Ishikawa (cell line): ENCODE data around the gene MRPL19.

Experiments used
- CEBPB ChIP-seq: IDR thresholded peaks from 2 replicates; pipeline ENCODE4 v1.6.1; 2012
- EP300 ChIP-seq: IDR thresholded peaks from 2 replicates; pipeline ENCODE4 v1.6.1; 2012; ENCODE audit warnings: borderline replicate concordance
- FOXM1 ChIP-seq: IDR thresholded peaks from 2 replicates; pipeline ENCODE4 v1.6.1; 2012; ENCODE audit warnings: low read depth, borderline replicate concordance
- NFIC ChIP-seq: IDR thresholded peaks from 2 replicates; pipeline ENCODE4 v1.6.1; 2012
- RAD21 ChIP-seq: IDR thresholded peaks from 2 replicates; pipeline ENCODE4 v1.6.1; 2012; ENCODE audit warnings: low read depth
- REST ChIP-seq: IDR thresholded peaks from 2 replicates; pipeline ENCODE4 v1.6.1; 2012; ENCODE audit warnings: low read depth, mild to moderate bottlenecking
- TAF1 ChIP-seq: IDR thresholded peaks from 2 replicates; pipeline ENCODE4 v1.6.1; 2012; ENCODE audit warnings: low read depth, mild to moderate bottlenecking
- TCF12 ChIP-seq: IDR thresholded peaks from 2 replicates; pipeline ENCODE4 v1.6.1; 2012; ENCODE audit warnings: low read depth
- YY1 ChIP-seq: IDR thresholded peaks from 2 replicates; pipeline ENCODE4 v1.6.1; 2012; ENCODE audit warnings: low read depth
- ZBTB7A ChIP-seq: IDR thresholded peaks from 2 replicates; pipeline ENCODE4 v1.6.1; 2012; ENCODE audit warnings: low read depth
- TF ChIP-seq, protein P1 (sequence below): IDR thresholded peaks from 2 replicates; pipeline ENCODE4 v1.6.1; 2012
- TF ChIP-seq, protein P2 (sequence below): IDR thresholded peaks from 2 replicates; pipeline ENCODE4 v1.6.1; 2012

GRCh38 chr2:75646090-75646582 is 447 bp upstream of the MRPL19 start:
- TF ChIP-seq RAD21 = no peak
- TF ChIP-seq ZBTB7A = no peak
- TF ChIP-seq, protein P1, sequence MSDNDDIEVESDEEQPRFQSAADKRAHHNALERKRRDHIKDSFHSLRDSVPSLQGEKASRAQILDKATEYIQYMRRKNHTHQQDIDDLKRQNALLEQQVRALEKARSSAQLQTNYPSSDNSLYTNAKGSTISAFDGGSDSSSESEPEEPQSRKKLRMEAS = no peak
- no peak for TF ChIP-seq CEBPB
- no peak for TF ChIP-seq NFIC
- no peak for TF ChIP-seq TCF12
- TF ChIP-seq YY1 = no peak
- TF ChIP-seq FOXM1 = no peak
- no peak for TF ChIP-seq REST
- no peak for TF ChIP-seq EP300
- no peak for TF ChIP-seq TAF1
- TF ChIP-seq, protein P2, sequence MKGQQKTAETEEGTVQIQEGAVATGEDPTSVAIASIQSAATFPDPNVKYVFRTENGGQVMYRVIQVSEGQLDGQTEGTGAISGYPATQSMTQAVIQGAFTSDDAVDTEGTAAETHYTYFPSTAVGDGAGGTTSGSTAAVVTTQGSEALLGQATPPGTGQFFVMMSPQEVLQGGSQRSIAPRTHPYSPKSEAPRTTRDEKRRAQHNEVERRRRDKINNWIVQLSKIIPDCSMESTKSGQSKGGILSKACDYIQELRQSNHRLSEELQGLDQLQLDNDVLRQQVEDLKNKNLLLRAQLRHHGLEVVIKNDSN = no peak
